Embryonic facial prominence (tissue), 1 donor: ENCODE data around the gene HECW1.

Source experiments
- DNase-seq: peaks from one replicate; pipeline ENCODE4 v3.0.0-alpha.2; 2016; ENCODE audit errors: extremely low spot score

HECW1 gene

GRCh38 chr7:43431020-43431595 lies 318.7 kb downstream of the HECW1 start:
- DNase-seq = no peak

GRCh38 chr7:43433639-43434038 lies 321.2 kb downstream of the HECW1 start:
- no peak for DNase-seq

- no peak for DNase-seq
These were observed 324.6 kb downstream of the HECW1 start for GRCh38 chr7:43437001-43437400.

- no peak for DNase-seq
These were observed 326.5 kb downstream of the HECW1 start for GRCh38 chr7:43438897-43439479.

GRCh38 chr7:43439631-43440401 lies 327.4 kb downstream of the HECW1 start:
- no peak for DNase-seq

GRCh38 chr7:43441231-43442130 lies 329.0 kb downstream of the HECW1 start:
- no peak for DNase-seq

GRCh38 chr7:43443381-43443780 lies 330.9 kb downstream of the HECW1 start:
- no peak for DNase-seq

GRCh38 chr7:43444711-43445578 lies 332.5 kb downstream of the HECW1 start:
- DNase-seq = no peak

- DNase-seq = no peak
These were observed 337.1 kb downstream of the HECW1 start for GRCh38 chr7:43449577-43449976.

- no peak for DNase-seq
These were observed 338.4 kb downstream of the HECW1 start for GRCh38 chr7:43450894-43451293.

GRCh38 chr7:43454936-43455518 lies 342.6 kb downstream of the HECW1 start:
- DNase-seq = no peak

- DNase-seq = no peak
These were observed 343.8 kb downstream of the HECW1 start for GRCh38 chr7:43456200-43456599.

- DNase-seq = no peak
These were observed 346.0 kb downstream of the HECW1 start for GRCh38 chr7:43458330-43459018.

- DNase-seq = no peak
These were observed 346.5 kb downstream of the HECW1 start for GRCh38 chr7:43459019-43459337.

GRCh38 chr7:43460733-43461348 lies 348.4 kb downstream of the HECW1 start:
- DNase-seq = no peak

GRCh38 chr7:43461349-43462024 lies 349.0 kb downstream of the HECW1 start:
- no peak for DNase-seq

GRCh38 chr7:43462836-43463235 lies 350.4 kb downstream of the HECW1 start:
- DNase-seq = no peak

GRCh38 chr7:43463401-43463980 lies 351.0 kb downstream of the HECW1 start:
- no peak for DNase-seq
